Neutrophil (primary cell): Measurements from ENCODE around the gene PALLD.

Source experiments
- H3K27ac ChIP-seq: fragments of 200-600 bp; sonication (generic); 2 replicates; pipeline ENCODE4 v1.5.1; 2016; ENCODE audit warnings: mild to moderate bottlenecking, moderate library complexity
- H3K27me3 ChIP-seq: fragments of 200-600 bp; sonication (generic); 2 replicates; pipeline ENCODE4 v1.6.0; 2016; ENCODE audit warnings: mild to moderate bottlenecking
- H3K36me3 ChIP-seq: fragments of 200-600 bp; sonication (generic); 2 replicates; pipeline ENCODE4 v1.5.1; 2017
- H3K4me1 ChIP-seq, 2 experiments: fragments of 200-600 bp in 1 of 2; sonication (generic) in 1 of 2; 1 replicate in 1 of 2; 2 replicates in 1 of 2; pipeline versions ENCODE4 v1.5.1 to v1.6.1; 2013 to 2016; ENCODE audit warnings: low read depth in 1 of 2, low read length in 1 of 2, mild to moderate bottlenecking in 1 of 2, moderate library complexity in 1 of 2; ENCODE audit not compliant: control insufficient read depth in 1 of 2, insufficient read depth in 1 of 2
- H3K4me3 ChIP-seq, 2 experiments: fragments of 200-600 bp in 1 of 2; sonication (generic) in 1 of 2; 1 replicate in 1 of 2; 2 replicates in 1 of 2; pipeline ENCODE4 v1.5.1; 2013 to 2016; ENCODE audit warnings: low read depth in 1 of 2, low read length in 1 of 2, mild to moderate bottlenecking in 1 of 2, moderate library complexity in 1 of 2
- H3K9me3 ChIP-seq: fragments of 200-600 bp; sonication (generic); 2 replicates; pipeline ENCODE4 v1.5.1; 2016
- CTCF ChIP-seq: fragments of 200-600 bp; sonication (generic); IDR thresholded peaks from 2 replicates; pipeline ENCODE4 v1.5.1; 2016; ENCODE audit warnings: antibody characterized with exemption

PALLD gene

GRCh38 chr4:168643111-168643795 lies 146.4 kb downstream of the PALLD start:
- TF ChIP-seq CTCF, result no peak
- Histone ChIP-seq H3K27ac (no peak overlapping the region), H3K27me3 (peaks cover 5% of the 10 kb centered on the region), H3K4me1 (no peaks in the 10 kb centered on the region), H3K36me3 (no peaks in the 10 kb centered on the region), H3K9me3 (no peaks in the 10 kb centered on the region), H3K4me3 (no peak overlapping the region)

GRCh38 chr4:168643796-168644159 lies 146.9 kb downstream of the PALLD start:
- no peak overlapping the region for H3K27ac ChIP-seq

GRCh38 chr4:168646001-168646768 lies 149.3 kb downstream of the PALLD start:
- Histone ChIP-seq H3K27ac (no peak overlapping the region), H3K4me1 (no peaks in the 10 kb centered on the region), H3K36me3 (no peaks in the 10 kb centered on the region), H3K9me3 (no peaks in the 10 kb centered on the region), H3K27me3 (peaks cover 8% of the 10 kb centered on the region), H3K4me3 (no peak overlapping the region)
- TF ChIP-seq CTCF, result no peak

More at GRCh38 chr4:168643796-168644159, 146.9 kb downstream of the PALLD start:
- Histone ChIP-seq H3K4me1 (no peaks in the 10 kb centered on the region), H3K9me3 (no peaks in the 10 kb centered on the region), H3K4me3 (no peak overlapping the region), H3K27me3 (peaks cover 5% of the 10 kb centered on the region), H3K36me3 (no peaks in the 10 kb centered on the region)
- no peak for TF ChIP-seq CTCF

GRCh38 chr4:168647646-168648375 lies 151.0 kb downstream of the PALLD start:
- Histone ChIP-seq H3K4me1 (no peaks in the 10 kb centered on the region), H3K36me3 (no peaks in the 10 kb centered on the region), H3K27me3 (peaks cover 13% of the 10 kb centered on the region), H3K27ac (no peak overlapping the region), H3K4me3 (no peak overlapping the region), H3K9me3 (no peaks in the 10 kb centered on the region)
- no peak for TF ChIP-seq CTCF

GRCh38 chr4:168648494-168648893 lies 151.6 kb downstream of the PALLD start:
- Histone ChIP-seq H3K27me3 (peaks cover 12% of the 10 kb centered on the region), H3K27ac (no peak overlapping the region), H3K36me3 (no peaks in the 10 kb centered on the region), H3K9me3 (no peaks in the 10 kb centered on the region), H3K4me1 (no peaks in the 10 kb centered on the region), H3K4me3 (no peak overlapping the region)
- TF ChIP-seq CTCF, result no peak
